Measurements from ENCODE around the gene PSPH.

The PSPH gene

DNA sequence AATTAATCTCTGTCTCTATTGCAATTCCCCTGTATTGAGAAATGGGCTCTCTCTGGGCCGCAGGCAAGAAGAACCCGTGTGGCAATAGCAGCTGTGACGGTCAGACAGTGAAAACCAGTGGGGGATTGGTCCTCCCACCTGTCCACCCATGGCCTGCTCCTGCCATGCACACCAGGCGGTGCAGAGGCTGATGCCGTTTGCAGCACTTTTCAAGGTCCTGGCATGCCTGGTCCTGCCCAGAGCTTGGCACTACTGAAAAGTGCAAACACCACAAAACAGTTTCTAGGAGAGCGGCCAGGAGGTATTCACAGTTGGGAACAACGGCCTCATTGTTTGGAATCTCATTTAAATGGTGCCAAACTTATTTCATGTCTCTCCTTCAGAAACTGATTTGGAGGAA lies 41.5 kb downstream of the PSPH start:
- no peak overlapping the region for H3K27ac ChIP-seq (ENCODE audit: low read depth, low read length)
- H3K9me3 ChIP-seq (ENCODE audit: control insufficient read depth in 1 of 2, low read length in 2 of 2): no peaks in the 10 kb centered on the region
- H3K4me3 ChIP-seq (ENCODE audit: low read depth in 1 of 2, low read length in 2 of 2): no peak overlapping the region
- peaks cover 2% of the 10 kb centered on the region in 2 donors for H3K36me3 ChIP-seq (ENCODE audit: control insufficient read depth in 1 of 2, insufficient read depth in 2 of 2, low read length in 2 of 2)
- no peak overlapping the region for H3K9ac ChIP-seq (ENCODE audit: low read depth in 1 of 2, low read length in 2 of 2)
- no peaks in the 10 kb centered on the region for H3K4me1 ChIP-seq (ENCODE audit: control insufficient read depth in 1 of 2, insufficient read depth in 2 of 2, low read length in 2 of 2)
- H3K27me3 ChIP-seq (ENCODE audit: control insufficient read depth in 1 of 2, insufficient read depth in 2 of 2, low read length in 2 of 2): no peaks in the 10 kb centered on the region

DNA sequence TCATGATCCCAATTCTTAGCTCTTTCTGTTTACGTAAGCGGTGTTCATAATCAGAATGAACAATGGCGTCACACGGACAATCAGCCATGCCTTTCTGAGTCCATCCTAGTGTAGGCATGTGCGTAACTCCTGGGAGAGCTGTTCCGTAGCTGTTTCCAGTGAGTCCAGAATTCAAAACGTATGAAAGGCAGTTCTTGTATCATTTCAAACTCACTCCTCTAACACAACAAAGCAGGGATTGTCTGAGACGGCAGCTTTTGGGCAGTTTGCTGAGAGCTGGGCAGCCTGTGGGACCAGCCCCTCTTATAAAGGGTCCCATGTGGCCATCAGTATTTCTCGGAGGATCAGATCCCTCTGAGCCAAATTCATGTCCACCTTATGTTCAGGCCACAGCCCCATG lies 43.4 kb downstream of the PSPH start:
- Histone ChIP-seq H3K36me3 (ENCODE audit: control insufficient read depth in 1 of 2, insufficient read depth in 2 of 2, low read length in 2 of 2) (peaks cover 0 to 2% of the 10 kb centered on the region in 2 donors), H3K27me3 (ENCODE audit: control insufficient read depth in 1 of 2, insufficient read depth in 2 of 2, low read length in 2 of 2) (no peaks in the 10 kb centered on the region), H3K9ac (ENCODE audit: low read depth in 1 of 2, low read length in 2 of 2) (no peak overlapping the region), H3K27ac (ENCODE audit: low read depth, low read length) (no peak overlapping the region), H3K4me3 (ENCODE audit: low read depth in 1 of 2, low read length in 2 of 2) (no peak overlapping the region), H3K4me1 (ENCODE audit: control insufficient read depth in 1 of 2, insufficient read depth in 2 of 2, low read length in 2 of 2) (no peaks in the 10 kb centered on the region), H3K9me3 (ENCODE audit: control insufficient read depth in 1 of 2, low read length in 2 of 2) (no peaks in the 10 kb centered on the region)

DNA sequence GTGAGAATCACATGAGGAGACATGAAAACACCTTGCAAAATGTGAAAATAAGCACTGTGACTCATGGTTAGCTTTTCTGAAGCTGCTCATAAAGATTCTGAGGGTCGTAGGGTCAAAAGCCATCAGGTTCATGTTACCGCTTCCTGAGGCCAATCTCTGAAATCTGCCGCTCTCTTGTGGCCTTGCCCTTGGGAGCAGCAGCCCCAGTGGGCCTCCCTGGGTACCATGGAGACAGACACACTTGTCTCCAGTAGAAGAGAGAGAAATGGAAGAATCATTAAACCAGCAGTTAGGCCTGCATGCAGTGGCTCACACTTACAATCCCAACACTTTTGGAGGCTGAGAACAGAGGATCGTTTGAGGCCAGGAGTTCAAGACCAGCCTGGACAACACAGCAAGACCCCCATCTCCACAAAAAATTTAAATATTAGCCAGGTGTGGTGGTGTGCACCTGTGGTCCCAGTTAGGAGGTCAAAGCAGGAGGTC lies 44.0 kb downstream of the PSPH start:
- Histone ChIP-seq H3K4me3 (ENCODE audit: low read depth in 1 of 2, low read length in 2 of 2) (no peak overlapping the region), H3K9me3 (ENCODE audit: control insufficient read depth in 1 of 2, low read length in 2 of 2) (no peaks in the 10 kb centered on the region), H3K27me3 (ENCODE audit: control insufficient read depth in 1 of 2, insufficient read depth in 2 of 2, low read length in 2 of 2) (no peaks in the 10 kb centered on the region), H3K9ac (ENCODE audit: low read depth in 1 of 2, low read length in 2 of 2) (no peak overlapping the region), H3K36me3 (ENCODE audit: control insufficient read depth in 1 of 2, insufficient read depth in 2 of 2, low read length in 2 of 2) (peaks cover 0 to 2% of the 10 kb centered on the region in 2 donors), H3K27ac (ENCODE audit: low read depth, low read length) (no peak overlapping the region), H3K4me1 (ENCODE audit: control insufficient read depth in 1 of 2, insufficient read depth in 2 of 2, low read length in 2 of 2) (no peaks in the 10 kb centered on the region)

DNA sequence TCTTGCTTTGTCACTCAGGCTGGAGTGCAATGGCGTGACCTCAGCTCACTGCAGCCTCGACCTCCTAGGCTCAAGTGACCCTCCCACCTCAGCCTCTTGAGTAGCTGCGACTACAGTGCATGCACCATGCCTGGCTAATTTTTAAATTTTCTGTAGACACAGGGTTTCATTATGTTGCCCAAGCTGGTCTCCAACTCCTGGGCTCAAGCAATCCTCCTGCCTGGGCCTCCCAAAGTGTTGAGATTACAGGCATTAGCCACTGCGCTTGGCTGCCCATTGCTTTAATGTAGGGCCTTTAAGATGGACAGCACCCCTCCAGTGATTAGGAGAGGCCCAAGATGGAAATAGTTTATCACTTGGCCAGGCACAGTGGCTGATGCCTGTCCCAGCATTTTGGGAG lies 47.5 kb downstream of the PSPH start:
- no peaks in the 10 kb centered on the region for H3K27me3 ChIP-seq (ENCODE audit: control insufficient read depth in 1 of 2, insufficient read depth in 2 of 2, low read length in 2 of 2)
- peaks cover 0 to 6% of the 10 kb centered on the region in 2 donors for H3K4me1 ChIP-seq (ENCODE audit: control insufficient read depth in 1 of 2, insufficient read depth in 2 of 2, low read length in 2 of 2)
- no peak overlapping the region for H3K27ac ChIP-seq (ENCODE audit: low read depth, low read length)
- H3K36me3 ChIP-seq (ENCODE audit: control insufficient read depth in 1 of 2, insufficient read depth in 2 of 2, low read length in 2 of 2): peaks cover 2 to 8% of the 10 kb centered on the region in 2 donors
- no peak overlapping the region for H3K9ac ChIP-seq (ENCODE audit: low read depth in 1 of 2, low read length in 2 of 2)
- H3K4me3 ChIP-seq (ENCODE audit: low read depth in 1 of 2, low read length in 2 of 2): no peak overlapping the region
- no peaks in the 10 kb centered on the region for H3K9me3 ChIP-seq (ENCODE audit: control insufficient read depth in 1 of 2, low read length in 2 of 2)

DNA sequence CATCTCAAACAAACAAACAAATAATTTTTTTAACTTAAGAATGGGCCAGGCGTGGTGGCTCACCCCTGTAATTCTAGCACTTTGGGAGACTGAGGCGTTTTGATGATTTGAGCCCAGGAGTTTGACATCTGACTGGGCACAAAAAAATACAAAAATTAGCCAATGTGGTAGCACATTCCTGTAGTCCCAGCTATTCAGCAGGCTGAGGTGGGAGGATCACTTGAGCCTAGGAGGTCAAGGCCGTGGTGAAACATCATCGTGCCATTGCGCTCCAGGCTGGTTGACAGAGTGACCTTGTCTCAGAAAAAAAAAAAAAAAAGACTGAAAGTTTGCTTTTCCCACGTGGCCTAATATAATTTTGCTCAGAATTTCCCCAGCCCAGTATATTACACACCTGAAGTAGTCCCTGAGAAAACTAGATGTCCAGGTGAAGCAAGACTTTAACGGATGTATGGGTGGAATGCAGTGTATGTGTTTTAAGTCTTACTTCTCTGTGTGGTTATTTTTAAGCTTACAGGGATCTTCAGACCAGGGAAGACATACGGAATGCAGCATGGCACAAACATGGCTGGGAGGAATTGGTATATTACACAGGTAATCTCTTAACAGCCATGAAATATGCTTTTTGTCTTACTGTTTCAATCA lies 54.3 kb downstream of the PSPH start:
- Histone ChIP-seq H3K27me3 (ENCODE audit: control insufficient read depth in 1 of 2, insufficient read depth in 2 of 2, low read length in 2 of 2) (no peaks in the 10 kb centered on the region), H3K4me3 (ENCODE audit: low read depth in 1 of 2, low read length in 2 of 2) (no peak overlapping the region), H3K9me3 (ENCODE audit: control insufficient read depth in 1 of 2, low read length in 2 of 2) (no peaks in the 10 kb centered on the region), H3K27ac (ENCODE audit: low read depth, low read length) (no peak overlapping the region), H3K36me3 (ENCODE audit: control insufficient read depth in 1 of 2, insufficient read depth in 2 of 2, low read length in 2 of 2) (peaks cover 12 to 54% of the 10 kb centered on the region in 2 donors), H3K9ac (ENCODE audit: low read depth in 1 of 2, low read length in 2 of 2) (no peak overlapping the region), H3K4me1 (ENCODE audit: control insufficient read depth in 1 of 2, insufficient read depth in 2 of 2, low read length in 2 of 2) (peaks cover 0 to 6% of the 10 kb centered on the region in 2 donors)

DNA sequence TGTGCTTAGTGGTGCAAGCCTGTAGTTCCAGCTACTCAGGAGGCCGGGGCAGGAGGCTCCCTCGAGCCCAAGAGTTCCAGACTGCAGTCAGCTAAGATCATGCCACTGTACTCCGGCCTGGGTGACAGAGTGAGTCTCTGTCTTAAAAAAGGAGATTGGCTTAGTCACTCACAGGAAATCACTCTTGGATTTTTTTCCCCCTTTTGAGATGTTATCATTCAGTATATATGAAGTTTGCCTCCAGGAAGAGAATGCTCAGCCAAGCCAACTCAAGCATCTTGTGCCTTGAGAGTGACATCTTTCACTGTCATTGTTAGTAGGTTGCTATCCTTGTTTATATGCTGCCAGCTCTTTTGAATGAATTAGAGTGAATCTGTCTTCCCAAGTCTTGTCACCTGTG lies 58.9 kb downstream of the PSPH start:
- H3K9me3 ChIP-seq (ENCODE audit: control insufficient read depth in 1 of 2, low read length in 2 of 2): no peaks in the 10 kb centered on the region
- H3K9ac ChIP-seq (ENCODE audit: low read depth in 1 of 2, low read length in 2 of 2): no peak overlapping the region
- H3K4me3 ChIP-seq (ENCODE audit: low read depth in 1 of 2, low read length in 2 of 2): no peak overlapping the region
- H3K4me1 ChIP-seq (ENCODE audit: control insufficient read depth in 1 of 2, insufficient read depth in 2 of 2, low read length in 2 of 2): no peaks in the 10 kb centered on the region
- peaks cover 12 to 52% of the 10 kb centered on the region in 2 donors for H3K36me3 ChIP-seq (ENCODE audit: control insufficient read depth in 1 of 2, insufficient read depth in 2 of 2, low read length in 2 of 2)
- H3K27ac ChIP-seq (ENCODE audit: low read depth, low read length): no peak overlapping the region
- no peaks in the 10 kb centered on the region for H3K27me3 ChIP-seq (ENCODE audit: control insufficient read depth in 1 of 2, insufficient read depth in 2 of 2, low read length in 2 of 2)

DNA sequence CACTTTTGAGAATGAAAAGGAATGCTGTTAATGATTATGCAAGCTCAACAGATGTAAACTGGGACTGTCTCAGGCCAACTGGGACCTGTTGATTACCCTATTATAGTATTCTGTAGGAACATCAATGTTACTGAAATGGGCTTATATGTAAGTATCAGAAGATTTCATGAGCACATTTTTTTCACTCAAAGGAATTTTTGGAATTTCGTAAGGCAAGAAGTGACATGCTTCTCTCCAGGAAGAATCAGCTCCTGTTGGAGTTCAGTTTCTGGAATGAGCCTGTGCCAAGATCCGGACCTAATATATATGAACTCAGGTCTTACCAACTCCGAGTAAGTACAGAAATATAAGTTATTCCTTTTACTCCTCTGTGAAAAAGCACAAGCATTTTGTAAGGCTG lies 67.7 kb downstream of the PSPH start:
- no peak overlapping the region for H3K9ac ChIP-seq (ENCODE audit: low read depth in 1 of 2, low read length in 2 of 2)
- no peaks in the 10 kb centered on the region for H3K9me3 ChIP-seq (ENCODE audit: control insufficient read depth in 1 of 2, low read length in 2 of 2)
- no peaks in the 10 kb centered on the region for H3K4me1 ChIP-seq (ENCODE audit: control insufficient read depth in 1 of 2, insufficient read depth in 2 of 2, low read length in 2 of 2)
- no peaks in the 10 kb centered on the region for H3K27me3 ChIP-seq (ENCODE audit: control insufficient read depth in 1 of 2, insufficient read depth in 2 of 2, low read length in 2 of 2)
- peaks cover 23 to 63% of the 10 kb centered on the region in 2 donors for H3K36me3 ChIP-seq (ENCODE audit: control insufficient read depth in 1 of 2, insufficient read depth in 2 of 2, low read length in 2 of 2)
- H3K27ac ChIP-seq (ENCODE audit: low read depth, low read length): no peak overlapping the region
- no peak overlapping the region for H3K4me3 ChIP-seq (ENCODE audit: low read depth in 1 of 2, low read length in 2 of 2)

DNA sequence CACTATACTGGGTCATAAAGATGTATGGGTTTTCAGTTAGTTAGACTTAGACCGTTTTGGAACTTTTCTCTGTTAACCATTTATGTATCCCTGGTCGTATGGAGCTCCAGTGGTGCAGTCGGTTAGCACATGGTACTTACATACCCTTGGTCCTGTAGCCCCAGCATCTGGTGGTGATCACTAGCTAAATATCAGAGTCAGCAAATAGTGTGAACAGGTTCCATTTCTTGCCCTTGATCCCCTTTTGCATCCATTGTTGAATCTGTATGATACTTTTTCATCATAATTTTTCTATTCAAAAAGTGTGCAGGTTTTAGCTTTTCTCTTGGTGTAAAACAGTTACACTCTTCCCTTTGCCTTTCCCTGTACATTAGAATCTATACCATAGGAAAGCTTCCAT lies 71.0 kb downstream of the PSPH start:
- Histone ChIP-seq H3K36me3 (ENCODE audit: control insufficient read depth in 1 of 2, insufficient read depth in 2 of 2, low read length in 2 of 2) (peaks cover 23 to 59% of the 10 kb centered on the region in 2 donors), H3K4me3 (ENCODE audit: low read depth in 1 of 2, low read length in 2 of 2) (no peak overlapping the region), H3K27ac (ENCODE audit: low read depth, low read length) (no peak overlapping the region), H3K27me3 (ENCODE audit: control insufficient read depth in 1 of 2, insufficient read depth in 2 of 2, low read length in 2 of 2) (no peaks in the 10 kb centered on the region), H3K4me1 (ENCODE audit: control insufficient read depth in 1 of 2, insufficient read depth in 2 of 2, low read length in 2 of 2) (no peaks in the 10 kb centered on the region), H3K9me3 (ENCODE audit: control insufficient read depth in 1 of 2, low read length in 2 of 2) (no peaks in the 10 kb centered on the region), H3K9ac (ENCODE audit: low read depth in 1 of 2, low read length in 2 of 2) (no peak overlapping the region)

DNA sequence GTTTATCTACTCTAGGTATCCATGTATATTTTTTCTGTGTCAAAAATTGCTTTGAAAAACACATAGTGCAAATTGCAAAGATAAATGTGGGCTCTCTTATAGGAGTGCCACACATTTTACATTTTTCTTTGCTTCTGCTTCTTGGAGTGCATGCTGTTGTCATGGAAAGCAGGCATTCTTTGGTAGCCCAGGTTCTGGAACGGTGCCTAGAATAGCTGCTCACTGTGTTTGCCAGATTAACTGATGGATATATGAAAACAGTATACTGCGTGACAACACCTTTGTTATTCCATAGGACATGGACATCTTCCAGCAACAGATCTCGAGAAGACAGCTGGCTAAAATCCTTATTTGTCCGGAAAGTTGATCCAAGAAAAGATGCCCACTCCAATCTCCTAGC lies 73.4 kb downstream of the PSPH start:
- Histone ChIP-seq H3K36me3 (ENCODE audit: control insufficient read depth in 1 of 2, insufficient read depth in 2 of 2, low read length in 2 of 2) (peaks cover 21 to 48% of the 10 kb centered on the region in 2 donors), H3K4me3 (ENCODE audit: low read depth in 1 of 2, low read length in 2 of 2) (no peak overlapping the region), H3K4me1 (ENCODE audit: control insufficient read depth in 1 of 2, insufficient read depth in 2 of 2, low read length in 2 of 2) (no peaks in the 10 kb centered on the region), H3K27me3 (ENCODE audit: control insufficient read depth in 1 of 2, insufficient read depth in 2 of 2, low read length in 2 of 2) (no peaks in the 10 kb centered on the region), H3K9ac (ENCODE audit: low read depth in 1 of 2, low read length in 2 of 2) (no peak overlapping the region), H3K9me3 (ENCODE audit: control insufficient read depth in 1 of 2, low read length in 2 of 2) (no peaks in the 10 kb centered on the region), H3K27ac (ENCODE audit: low read depth, low read length) (no peak overlapping the region)

DNA sequence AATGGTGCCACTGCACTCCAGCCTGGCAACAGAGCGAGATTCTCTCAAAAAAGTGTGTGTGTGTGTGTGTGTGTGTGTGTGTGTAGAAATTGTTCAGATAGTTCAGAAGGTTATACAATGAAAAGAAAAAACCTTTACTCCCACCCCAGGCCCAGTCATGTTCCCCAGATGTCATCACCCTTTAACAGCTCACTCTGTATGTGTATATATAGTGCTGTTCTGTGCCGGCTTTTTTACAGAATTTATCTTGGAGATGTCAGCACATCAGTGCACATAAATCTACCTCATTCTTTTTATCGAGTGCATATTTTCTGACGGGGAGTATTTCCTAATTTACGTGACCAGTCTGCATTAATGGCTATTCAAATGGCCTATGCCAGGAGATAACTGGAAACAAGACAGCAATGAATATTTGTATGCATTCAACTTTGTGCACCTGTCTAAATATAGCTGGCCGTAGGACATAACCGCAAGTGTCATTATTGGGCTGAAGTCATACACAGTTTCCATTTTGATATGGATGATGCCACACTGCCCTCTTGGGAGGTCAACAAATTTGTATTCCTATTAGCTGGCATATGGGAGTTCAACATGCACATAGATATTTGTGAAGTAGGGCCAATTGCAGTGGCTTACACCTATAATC lies 75.1 kb downstream of the PSPH start:
- H3K27ac ChIP-seq (ENCODE audit: low read depth, low read length): no peak overlapping the region
- peaks cover 15 to 34% of the 10 kb centered on the region in 2 donors for H3K36me3 ChIP-seq (ENCODE audit: control insufficient read depth in 1 of 2, insufficient read depth in 2 of 2, low read length in 2 of 2)
- H3K9me3 ChIP-seq (ENCODE audit: control insufficient read depth in 1 of 2, low read length in 2 of 2): no peaks in the 10 kb centered on the region
- no peaks in the 10 kb centered on the region for H3K27me3 ChIP-seq (ENCODE audit: control insufficient read depth in 1 of 2, insufficient read depth in 2 of 2, low read length in 2 of 2)
- H3K9ac ChIP-seq (ENCODE audit: low read depth in 1 of 2, low read length in 2 of 2): no peak overlapping the region
- no peaks in the 10 kb centered on the region for H3K4me1 ChIP-seq (ENCODE audit: control insufficient read depth in 1 of 2, insufficient read depth in 2 of 2, low read length in 2 of 2)
- H3K4me3 ChIP-seq (ENCODE audit: low read depth in 1 of 2, low read length in 2 of 2): no peak overlapping the region

All from duodenal mucosa (tissue), 2 donors.